Head of caudate nucleus (tissue), 42 donors: ENCODE data around the gene DDRGK1.
"Not testable (repeated sequence)": the region's sequence is repeated elsewhere in the genome, so short reads cannot be mapped to it uniquely, and the experiment has no call there.

Experiments
- DNase-seq, 42 donors: peaks; one replicate each; pipeline versions ENCODE4 v3.0.0 to v3.0.0-alpha.2; 2020 to 2021; ENCODE audit warnings: mixed read lengths in 7 of 42
- intact Hi-C: fragments of 100-400 bp; cut with DNase I; formaldehyde crosslinking; loops from one replicate; pipeline ENCODE4 v1.15.0; 2022

DDRGK1 gene

DNA sequence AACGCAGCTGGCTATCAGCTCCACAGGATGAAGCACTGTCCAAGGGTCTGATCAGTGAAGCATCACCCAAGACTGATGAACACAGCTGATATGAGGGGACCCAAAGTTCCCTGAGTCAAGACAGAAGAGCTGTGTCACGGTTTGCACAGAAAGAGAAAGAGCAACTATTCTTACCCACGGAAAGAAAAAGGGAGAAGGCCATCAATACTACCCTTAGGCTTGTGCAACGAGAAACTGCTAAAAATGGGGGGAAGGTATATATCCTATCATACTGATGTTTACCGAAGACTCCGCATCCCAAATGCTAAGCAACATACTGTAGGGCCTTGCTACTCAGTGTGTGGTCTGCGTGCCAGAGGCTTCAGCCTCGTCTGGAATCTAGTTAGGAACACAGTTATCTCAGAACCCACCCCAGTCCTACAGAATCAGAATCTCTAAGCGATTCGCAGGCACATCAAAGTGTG lies 45.5 kb downstream of the DDRGK1 start:
- peak in 1 of 42 donors; percentile 9 for DNase-seq
- intact Hi-C loops, result no loop called here

DNA sequence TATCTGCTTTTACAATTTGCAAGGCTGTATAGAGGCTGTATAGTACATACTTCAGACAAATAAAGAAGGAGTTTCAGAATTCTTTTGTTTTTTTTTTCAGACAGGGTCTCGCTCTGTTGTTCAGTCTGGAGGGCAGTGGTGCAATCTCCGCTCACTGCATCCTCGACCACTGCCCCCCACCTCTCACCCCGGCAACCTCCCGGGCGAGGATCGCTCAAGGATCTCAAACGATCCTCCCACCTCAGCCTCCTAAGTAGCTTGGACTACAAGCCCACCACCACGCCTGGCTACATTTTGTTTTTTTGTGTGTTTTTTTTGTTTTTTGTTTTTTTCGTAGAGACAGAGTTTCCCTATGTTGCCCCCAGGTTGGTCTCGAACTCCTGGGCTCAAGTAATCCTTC lies 46.7 kb downstream of the DDRGK1 start:
- intact Hi-C loops, result no loop called here
- DNase-seq, result peak in 1 of 42 donors; percentile 13

DNA sequence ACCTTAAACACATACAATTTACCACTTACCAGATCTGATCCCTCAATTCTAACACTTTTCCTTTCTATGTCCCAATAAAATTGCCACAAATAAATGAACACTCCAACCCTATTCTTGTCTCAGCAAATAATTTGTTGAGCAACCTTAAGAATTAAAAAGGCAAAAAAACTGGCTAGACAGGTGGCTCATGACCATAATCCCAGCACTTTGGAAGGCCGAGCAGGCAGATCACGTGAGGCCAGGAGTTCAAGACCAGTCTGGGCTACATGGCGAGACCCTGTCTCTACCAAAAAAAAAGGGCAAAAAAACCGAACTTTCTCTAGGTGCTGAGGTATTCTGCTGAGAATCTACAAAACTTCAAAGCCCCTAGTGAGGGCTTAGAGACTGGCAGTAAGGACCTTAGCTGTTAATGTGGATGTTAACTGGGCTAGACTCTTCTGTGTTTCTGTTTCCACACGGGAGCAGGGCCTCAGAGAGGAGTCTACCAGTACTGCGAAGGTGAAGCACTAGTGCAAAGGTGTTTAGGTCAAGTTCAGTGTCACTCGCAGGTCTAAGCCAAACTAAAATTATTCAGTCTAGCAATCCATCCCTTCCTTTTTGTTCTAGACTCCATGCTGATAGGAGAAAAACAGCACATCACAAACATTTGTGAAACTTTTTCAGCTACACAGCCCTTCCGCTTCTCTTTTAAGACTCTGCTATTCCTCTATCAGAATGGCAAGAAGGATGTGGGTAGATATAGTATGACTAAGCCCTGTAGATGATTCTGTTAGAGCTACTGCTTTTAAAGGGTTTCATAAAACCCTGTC lies 47.5 kb downstream of the DDRGK1 start:
- intact Hi-C loops, result no loop called here

DNA sequence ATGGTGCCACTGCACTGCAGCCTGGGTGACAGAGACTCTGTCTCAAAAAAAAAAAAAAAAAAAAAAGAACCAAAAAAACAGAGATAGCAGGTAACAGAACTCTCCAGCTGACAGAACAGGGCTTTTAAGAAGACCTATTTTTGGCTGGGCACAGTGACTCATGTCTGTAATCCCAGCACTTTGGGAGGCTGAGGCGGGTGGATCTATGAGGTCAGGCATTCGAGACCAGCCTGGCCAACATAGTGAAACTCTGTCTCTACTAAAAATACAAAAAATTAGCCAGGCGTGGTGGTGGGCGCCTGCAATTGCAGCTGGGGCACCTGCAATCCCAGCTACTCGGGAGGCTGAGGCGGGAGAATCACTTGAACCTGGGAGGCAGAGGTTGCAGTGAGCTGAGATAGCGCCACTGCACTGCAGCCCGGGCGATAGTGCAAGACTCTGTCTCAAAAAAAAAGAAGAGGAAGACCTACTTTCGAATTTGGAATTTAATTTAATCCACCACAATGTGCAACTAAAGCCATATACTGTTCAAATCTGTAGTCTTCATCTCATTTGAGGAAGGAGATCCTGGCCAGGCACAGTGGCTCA lies 52.3 kb downstream of the DDRGK1 start:
- peak in 8 of 42 donors; percentile 33 to 78 (median 54) for DNase-seq
- intact Hi-C loops, result not testable (repeated sequence)

More for the DNA sequence above, 47.5 kb downstream of the DDRGK1 start:
- no peak for DNase-seq

GRCh38 chr20:3150908-3151307 lies 53.6 kb downstream of the DDRGK1 start:
- no peak for DNase-seq
- intact Hi-C loops, result no loop called here

DNA sequence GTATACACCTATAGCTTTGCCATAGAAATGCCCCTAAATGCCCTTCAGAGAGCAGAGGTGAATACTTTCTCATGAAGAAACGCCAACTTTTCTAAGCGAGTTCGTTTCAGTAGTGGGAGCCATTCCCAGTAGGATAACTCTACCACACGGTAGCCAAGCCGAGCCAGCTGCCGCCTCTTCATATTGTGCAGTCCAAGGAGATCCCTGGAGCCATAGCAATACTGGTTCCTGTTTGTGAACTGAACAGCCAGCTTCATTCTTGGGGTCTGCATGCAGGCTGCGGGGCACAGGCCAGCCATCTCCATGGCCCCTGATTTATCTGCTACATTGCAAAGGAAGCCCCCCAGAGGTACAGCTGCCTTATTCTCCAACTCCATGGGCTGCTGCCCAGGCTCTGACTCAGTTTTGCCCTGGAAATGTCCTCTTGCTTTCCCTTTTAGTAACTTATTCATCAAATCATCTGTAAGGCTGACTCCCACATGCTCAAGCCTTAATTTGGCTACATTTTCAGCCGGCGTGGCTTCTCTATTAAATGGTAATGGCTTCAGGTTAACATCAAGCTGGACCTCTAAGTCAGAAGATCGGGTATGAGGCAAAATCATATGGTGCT lies 57.6 kb downstream of the DDRGK1 start:
- intact Hi-C loops, result no loop called here
- peak in 1 of 42 donors; percentile 66 for DNase-seq

- DNase-seq, result peak in 1 of 42 donors; percentile 1
- intact Hi-C loops, result no loop called here
Measured at GRCh38 chr20:3141757-3142156, 62.7 kb downstream of the DDRGK1 start.
